PC-3 (cell line): ENCODE data around the gene NOSIP.

ENCODE experiments used
- EZH2 ChIP-seq: fragments of 300-600 bp; sonication (generic); IDR thresholded peaks from one replicate; pipeline ENCODE4 v1.6.1; 2017; ENCODE audit warnings: antibody characterized with exemption, mild to moderate bottlenecking, low read length; ENCODE audit not compliant: unreplicated experiment
- TF ChIP-seq, protein P1 (sequence below): fragments of 300-600 bp; sonication (generic); conservative IDR thresholded peaks from 2 replicates; pipeline ENCODE4 v1.5.1; 2017; ENCODE audit warnings: antibody characterized with exemption, low read depth, mild to moderate bottlenecking, low read length

DNA sequence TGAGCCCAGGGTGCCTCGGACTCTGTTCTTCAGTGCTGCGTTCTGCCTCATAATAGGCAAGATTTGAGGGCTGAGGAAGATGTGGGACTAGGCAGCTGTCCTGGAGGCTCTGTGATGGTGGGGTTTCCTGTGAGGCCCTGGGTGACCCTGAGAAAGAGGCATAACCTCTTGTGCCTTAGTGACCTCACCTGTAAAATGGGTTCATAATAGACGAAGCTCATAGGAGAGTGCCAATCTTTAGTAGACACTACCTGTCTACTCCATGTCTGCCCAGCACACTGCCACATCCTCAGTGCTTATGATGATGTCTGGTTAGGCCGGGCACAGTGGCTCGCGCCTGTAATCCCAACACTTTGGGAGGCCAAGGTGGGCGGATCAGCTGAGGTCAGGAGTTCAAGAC is 36.2 kb upstream of the NOSIP start:
- TF ChIP-seq, protein P1, sequence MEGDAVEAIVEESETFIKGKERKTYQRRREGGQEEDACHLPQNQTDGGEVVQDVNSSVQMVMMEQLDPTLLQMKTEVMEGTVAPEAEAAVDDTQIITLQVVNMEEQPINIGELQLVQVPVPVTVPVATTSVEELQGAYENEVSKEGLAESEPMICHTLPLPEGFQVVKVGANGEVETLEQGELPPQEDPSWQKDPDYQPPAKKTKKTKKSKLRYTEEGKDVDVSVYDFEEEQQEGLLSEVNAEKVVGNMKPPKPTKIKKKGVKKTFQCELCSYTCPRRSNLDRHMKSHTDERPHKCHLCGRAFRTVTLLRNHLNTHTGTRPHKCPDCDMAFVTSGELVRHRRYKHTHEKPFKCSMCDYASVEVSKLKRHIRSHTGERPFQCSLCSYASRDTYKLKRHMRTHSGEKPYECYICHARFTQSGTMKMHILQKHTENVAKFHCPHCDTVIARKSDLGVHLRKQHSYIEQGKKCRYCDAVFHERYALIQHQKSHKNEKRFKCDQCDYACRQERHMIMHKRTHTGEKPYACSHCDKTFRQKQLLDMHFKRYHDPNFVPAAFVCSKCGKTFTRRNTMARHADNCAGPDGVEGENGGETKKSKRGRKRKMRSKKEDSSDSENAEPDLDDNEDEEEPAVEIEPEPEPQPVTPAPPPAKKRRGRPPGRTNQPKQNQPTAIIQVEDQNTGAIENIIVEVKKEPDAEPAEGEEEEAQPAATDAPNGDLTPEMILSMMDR: no peak
- TF ChIP-seq EZH2: no peak
